ENCODE results near the gene B9D1. TPM values are rescaled to one million over a fixed set of nuclear protein-coding genes. Genes with fewer than 3 reads are reported as not detected.

B9D1 gene
- polyA plus RNA-seq, 1 of the 3 experiments (the other 2 are of a cell fraction), result 81.6 TPM

GRCh38 chr17:19329136-19329535 is 33.4 kb downstream of the B9D1 start:
- DNase-seq, result no peak
- Histone ChIP-seq H3K4me2 (no peak overlapping the region), H3F3A (replicated peaks; ENCODE audit: insufficient read depth) (peaks cover 14% of the 10 kb centered on the region), H3K27ac (ENCODE audit: low read depth in 2 of 2, low read length in 1 of 2) (no peak overlapping the region), H3K9ac (no peak overlapping the region), H2AFZ (ENCODE audit: low read depth) (no peak overlapping the region), H3K9me2 (no peaks in the 10 kb centered on the region), H3K79me2 (ENCODE audit: insufficient read depth) (no peaks in the 10 kb centered on the region), H3K9me3 (peaks cover 7% of the 10 kb centered on the region; the same call in 1 of the 2 replicates), H3K4me1 (ENCODE audit: control insufficient read depth in 1 of 2, insufficient read depth in 2 of 2, low read depth in 1 of 2, low read length in 1 of 2) (peaks cover 5 to 9% of the 10 kb centered on the region in 2 experiments; a peak in 2 of 4 replicates), H3K36me3 (replicated peaks in 1 of 2; ENCODE audit: control insufficient read depth in 1 of 2, insufficient read depth in 2 of 2, low read length in 1 of 2) (peaks cover 10 to 19% of the 10 kb centered on the region in 2 experiments), H3K4me3 (ENCODE audit: low read depth in 2 of 2, low read length in 1 of 2) (no peak overlapping the region), H4K20me1 (ENCODE audit: insufficient read depth) (no peaks in the 10 kb centered on the region), H3K27me3 (ENCODE audit: insufficient read depth) (no peaks in the 10 kb centered on the region)
- WGBS (ENCODE audit: low lambda C conversion rate), result 94% methylated on average over 2 of the region's 2 CpGs
- TF ChIP-seq FOXJ3 (CRISPR knock-in tag; IDR thresholded peaks at IDR 0.05) (no peak), TCF12 (IDR thresholded peaks at IDR 0.05) (no peak), REST (IDR thresholded peaks at IDR 0.05; ENCODE audit: low read depth, low read length) (no peak), FOXM1 (IDR thresholded peaks at IDR 0.05; ENCODE audit: low read depth) (no peak), GABPA (IDR thresholded peaks at IDR 0.05; ENCODE audit: low read depth) (no peak)
- POLR2A ChIA-PET, result no interaction called here
- CTCF ChIA-PET, result interaction anchor here (0.6 kb wide), 1 partner anchor 1483 kb away, joined by 3 read pairs; no protein-coding TSS in a partner anchor

- no peak for TF ChIP-seq CHD2 (IDR thresholded peaks at IDR 0.05; ENCODE audit: low read length, partially characterized antibody)
- no peak for TF ChIP-seq JUND (IDR thresholded peaks at IDR 0.05)
- TF ChIP-seq MXI1 (IDR thresholded peaks at IDR 0.05; ENCODE audit: low read depth, low read length), result no peak
- no peak for TF ChIP-seq SMC3 (IDR thresholded peaks at IDR 0.05; ENCODE audit: low read depth, low read length)
- TF ChIP-seq YY1 (IDR thresholded peaks at IDR 0.05; ENCODE audit: low read depth), result no peak
- no peak for TF ChIP-seq NRF1 (IDR thresholded peaks at IDR 0.05; ENCODE audit: low read depth, low read length)
- no peak for TF ChIP-seq MEF2A (IDR thresholded peaks at IDR 0.05; ENCODE audit: borderline replicate concordance, low read depth)
- TF ChIP-seq TCF12 (IDR thresholded peaks at IDR 0.05), result no peak
- TF ChIP-seq EP300 (IDR thresholded peaks at IDR 0.05; ENCODE audit: borderline replicate concordance in 1 of 2, low read depth in 1 of 2, low read length in 1 of 2), result no peak
- ChIA-PET CTCF (interaction anchor here (0.6 to 1.4 kb wide), 2 partner anchors 416 to 1482 kb away, joined by 3 read pairs; no protein-coding TSS in a partner anchor), POLR2A (no interaction called here)
- H3K4me2 ChIP-seq, result no peak overlapping the region
- no peak overlapping the region for H3K4me3 ChIP-seq (ENCODE audit: low read depth in 2 of 2, low read length in 1 of 2)
- H3K9me2 ChIP-seq, result no peaks in the 10 kb centered on the region
- H3K79me2 ChIP-seq (ENCODE audit: insufficient read depth), result no peaks in the 10 kb centered on the region
- no peaks in the 10 kb centered on the region for H3K27me3 ChIP-seq (ENCODE audit: insufficient read depth)
- H3K27ac ChIP-seq (ENCODE audit: low read depth in 2 of 2, low read length in 1 of 2), result no peak overlapping the region
- no peak for DNase-seq
- H3K9ac ChIP-seq, result no peak overlapping the region
- H3K4me1 ChIP-seq (ENCODE audit: control insufficient read depth in 1 of 2, insufficient read depth in 2 of 2, low read depth in 1 of 2, low read length in 1 of 2), result peaks cover 5 to 9% of the 10 kb centered on the region in 2 experiments; a peak in 2 of 4 replicates
- no peak overlapping the region for H2AFZ ChIP-seq (ENCODE audit: low read depth)
- H4K20me1 ChIP-seq (ENCODE audit: insufficient read depth), result no peaks in the 10 kb centered on the region
- H3F3A ChIP-seq (replicated peaks; ENCODE audit: insufficient read depth), result peaks cover 14% of the 10 kb centered on the region
- H3K36me3 ChIP-seq (replicated peaks in 1 of 2; ENCODE audit: control insufficient read depth in 1 of 2, insufficient read depth in 2 of 2, low read length in 1 of 2), result peaks cover 14 to 24% of the 10 kb centered on the region in 2 experiments
- 93% methylated on average over 4 of the region's 10 CpGs for WGBS (ENCODE audit: low lambda C conversion rate)
- peaks cover 7% of the 10 kb centered on the region; the same call in 1 of the 2 replicates for H3K9me3 ChIP-seq
Measured at GRCh38 chr17:19328441-19329061, 34.0 kb downstream of the B9D1 start.

Measured in SK-N-SH (cell line).